SK-N-SH (cell line): ENCODE data around the gene PUM1. TPM values are rescaled to one million over a fixed set of nuclear protein-coding genes. Genes with fewer than 3 reads are reported as not detected.

Experiments used
- CTCF ChIA-PET: fragments of 300-600, 350-600 bp; formaldehyde crosslinking; extraction: SDS; loops from one replicate; lab custom pipeline; 2021; lab: Yijun Ruan, JAX
- POLR2A ChIA-PET: fragments of 350-600 bp; sonication (Branson Sonifier 250); formaldehyde crosslinking; extraction: SDS; loops from one replicate; lab custom pipeline; 2020; ENCODE audit warnings: antibody characterized with exemption, inconsistent platforms; lab: Yijun Ruan, JAX
- DNase-seq: peaks from one replicate; pipeline ENCODE4 v3.0.0; 2012
- H2AFZ ChIP-seq: fragments of 200-600 bp; sonication (generic); 2 replicates; pipeline ENCODE4 v1.8.1; 2016; ENCODE audit warnings: antibody characterized with exemption, mild to moderate bottlenecking, low read depth
- H3F3A ChIP-seq: fragments of 200-600 bp; sonication (generic); replicated peaks from 2 replicates; pipeline ENCODE3; 2016; ENCODE audit warnings: antibody characterized with exemption, mild to moderate bottlenecking; ENCODE audit not compliant: insufficient read depth
- H3K27ac ChIP-seq, 2 experiments: fragments of 200-500 bp in 1 of 2; fragments of 200-600 bp in 1 of 2; sonication (Bioruptor generic) in 1 of 2; sonication (generic), shearing (Covaris generic) in 1 of 2; 2 replicates each; pipeline versions ENCODE4 v1.5.1 to v1.6.1; 2014 to 2016; ENCODE audit warnings: low read depth in 2 of 2, inconsistent platforms in 1 of 2, low read length in 1 of 2, mild to moderate bottlenecking in 1 of 2, mixed read lengths in 1 of 2
- H3K27me3 ChIP-seq: fragments of 200-600 bp; sonication (generic), shearing (Covaris generic); 2 replicates; pipeline ENCODE4 v1.6.1; 2016; ENCODE audit warnings: mixed run types; ENCODE audit not compliant: insufficient read depth
- H3K36me3 ChIP-seq, 2 experiments: fragments of 200-500 bp in 1 of 2; fragments of 200-600 bp in 1 of 2; sonication (Bioruptor generic) in 1 of 2; sonication (generic) in 1 of 2; replicated peaks in 1 of 2; 2 replicates each; pipeline versions ENCODE3 to v1.5.1; 2014 to 2016; ENCODE audit warnings: low read length in 1 of 2, mild to moderate bottlenecking in 1 of 2; ENCODE audit not compliant: insufficient read depth in 2 of 2, control insufficient read depth in 1 of 2
- H3K4me1 ChIP-seq, 2 experiments: fragments of 200-500 bp in 1 of 2; fragments of 200-600 bp in 1 of 2; sonication (Bioruptor generic) in 1 of 2; sonication (generic), shearing (Covaris generic) in 1 of 2; 2 replicates each; pipeline versions ENCODE4 v1.5.1 to v1.6.1; 2014 to 2016; ENCODE audit warnings: low read depth in 1 of 2, low read length in 1 of 2, mixed run types in 1 of 2; ENCODE audit not compliant: insufficient read depth in 2 of 2, control insufficient read depth in 1 of 2
- H3K4me2 ChIP-seq: fragments of 200-600 bp; sonication (generic), shearing (Covaris generic); 2 replicates; pipeline ENCODE4 v1.6.1; 2017; ENCODE audit warnings: mixed run types
- H3K4me3 ChIP-seq, 2 experiments: fragments of 200-500 bp in 1 of 2; fragments of 200-600 bp in 1 of 2; sonication (Bioruptor generic) in 1 of 2; sonication (generic), shearing (Covaris generic) in 1 of 2; 2 replicates each; pipeline versions ENCODE4 v1.5.1 to v1.8.1; 2014 to 2016; ENCODE audit warnings: low read depth in 2 of 2, inconsistent platforms in 1 of 2, low read length in 1 of 2, mild to moderate bottlenecking in 1 of 2, mixed read lengths in 1 of 2, moderate library complexity in 1 of 2
- H3K79me2 ChIP-seq: fragments of 200-600 bp; sonication (generic); 2 replicates; pipeline ENCODE4 v1.8.1; 2017; ENCODE audit warnings: mild to moderate bottlenecking; ENCODE audit not compliant: insufficient read depth
- H3K9ac ChIP-seq: fragments of 200-600 bp; sonication (generic); 2 replicates; pipeline ENCODE4 v1.6.1; 2017; ENCODE audit warnings: mixed run types
- H3K9me2 ChIP-seq: fragments of 200-600 bp; sonication (generic); 2 replicates; pipeline ENCODE4 v1.6.1; 2017; ENCODE audit warnings: mixed run types
- H3K9me3 ChIP-seq: fragments of 200-600 bp; sonication (generic); 2 replicates; pipeline ENCODE4 v1.6.1; 2017; ENCODE audit warnings: mixed run types, mild to moderate bottlenecking, moderate library complexity
- H4K20me1 ChIP-seq: fragments of 200-600 bp; sonication (generic); 2 replicates; pipeline ENCODE4 v1.6.1; 2017; ENCODE audit warnings: mild to moderate bottlenecking, mixed run types; ENCODE audit not compliant: insufficient read depth
- CHD2 ChIP-seq: fragments of 150-350 bp; IDR thresholded peaks from 2 replicates; pipeline ENCODE4 v1.6.1; 2018; ENCODE audit warnings: low read length; ENCODE audit not compliant: partially characterized antibody
- CTCF ChIP-seq: fragments of 200-600 bp; sonication (generic); IDR thresholded peaks from 2 replicates; pipeline ENCODE4 v1.6.1; 2017; ENCODE audit warnings: antibody characterized with exemption, mild to moderate bottlenecking, moderate library complexity
- ELF1 ChIP-seq: IDR thresholded peaks from 2 replicates; pipeline ENCODE4 v1.4.0; 2012
- FOSL2 ChIP-seq: IDR thresholded peaks from 2 replicates; pipeline ENCODE4 v1.4.0; 2012; ENCODE audit warnings: low read depth, mild to moderate bottlenecking, moderate library complexity, borderline replicate concordance
- FOXM1 ChIP-seq: IDR thresholded peaks from 2 replicates; pipeline ENCODE4 v1.4.0; 2012; ENCODE audit warnings: low read depth, mild to moderate bottlenecking
- MEF2A ChIP-seq: IDR thresholded peaks from 2 replicates; pipeline ENCODE4 v1.4.0; 2012; ENCODE audit warnings: low read depth, borderline replicate concordance
- NFIC ChIP-seq: IDR thresholded peaks from 2 replicates; pipeline ENCODE4 v1.4.0; 2012; ENCODE audit warnings: borderline replicate concordance
- PBX3 ChIP-seq: IDR thresholded peaks from 2 replicates; pipeline ENCODE4; 2012
- POLR2AphosphoS5 ChIP-seq: IDR thresholded peaks from 2 replicates; pipeline ENCODE4 v1.6.1; 2012; ENCODE audit warnings: low read depth, low read length
- RAD21 ChIP-seq: IDR thresholded peaks from 2 replicates; pipeline ENCODE4 v1.6.1; 2012; ENCODE audit warnings: mild to moderate bottlenecking, low read length
- RXRA ChIP-seq: IDR thresholded peaks from 2 replicates; pipeline ENCODE4 v1.4.0; 2012; ENCODE audit warnings: low read depth, mild to moderate bottlenecking, borderline replicate concordance
- SIN3A ChIP-seq: IDR thresholded peaks from 2 replicates; pipeline ENCODE4 v1.6.1; 2012; ENCODE audit warnings: low read depth, mild to moderate bottlenecking, low read length, moderate library complexity, borderline replicate concordance
- TAF1 ChIP-seq: IDR thresholded peaks from 2 replicates; pipeline ENCODE4 v1.6.1; 2012; ENCODE audit warnings: low read depth, mild to moderate bottlenecking, low read length, moderate library complexity, borderline replicate concordance
- TEAD4 ChIP-seq: IDR thresholded peaks from 2 replicates; pipeline ENCODE4 v1.4.0; 2012; ENCODE audit warnings: mild to moderate bottlenecking, borderline replicate concordance; ENCODE audit not compliant: insufficient read depth
- USF1 ChIP-seq: IDR thresholded peaks from 2 replicates; pipeline ENCODE4 v1.4.0; 2012; ENCODE audit warnings: low read depth, borderline replicate concordance
- WGBS: methylation state at CpG from one replicate; pipeline ENCODE4 v1.1.6; 2017; ENCODE audit warnings: low lambda C conversion rate; 5-methylcytosine and 5-hydroxymethylcytosine counted together
- polyA plus RNA-seq, 3 experiments: library from polyadenylated mRNA; depleted of rRNA; stranded (reverse); fragments of >200 nt; gene quantifications; 2 replicates each; pipeline ENCODE4 v1.2.3, GENCODE V29; 2012

The PUM1 gene
- polyA plus RNA-seq, 1 of the 3 experiments (the other 2 are of a cell fraction), result 66.7 TPM

- Histone ChIP-seq H3K27me3 (no peaks in the 10 kb centered on the region), H4K20me1 (peaks cover 84% of the 10 kb centered on the region), H3K9me3 (no peaks in the 10 kb centered on the region)
- DNase-seq, result no peak
- TF ChIP-seq SIN3A, result no peak
- no peak for TF ChIP-seq FOXM1
- no peak for TF ChIP-seq TAF1
- TF ChIP-seq ELF1, result no peak
- TF ChIP-seq FOSL2, result no peak
- no peak for TF ChIP-seq RAD21
- no peak for TF ChIP-seq NFIC
- no peak for TF ChIP-seq TEAD4
- no peak for TF ChIP-seq MEF2A
- no peak for TF ChIP-seq RXRA
- no peak for TF ChIP-seq POLR2AphosphoS5
- TF ChIP-seq, all 33 proteins: peak for 0
- no peak overlapping the region for H3K4me2 ChIP-seq
- no peak overlapping the region for H3K4me3 ChIP-seq
- H3K4me1 ChIP-seq, result peaks cover 0 to 3% of the 10 kb centered on the region in 2 experiments; a peak in 3 of 4 replicates
- WGBS, result 95% methylated on average over 9 of the region's 9 CpGs
- H3K36me3 ChIP-seq, result peaks cover 52 to 66% of the 10 kb centered on the region in 2 experiments
- H3K9me2 ChIP-seq, result no peaks in the 10 kb centered on the region
- no peak overlapping the region for H3K9ac ChIP-seq
- H2AFZ ChIP-seq, result no peak overlapping the region
- H3F3A ChIP-seq, result no peaks in the 10 kb centered on the region
- ChIA-PET CTCF (interaction anchor here (1.3 to 1.5 kb wide), 2 partner anchors 12 to 64 kb away, joined by 3 to 4 read pairs; no protein-coding TSS in a partner anchor), POLR2A (no interaction called here)
- H3K79me2 ChIP-seq, result peaks cover 98% of the 10 kb centered on the region
- no peak overlapping the region for H3K27ac ChIP-seq
These were observed 68.0 kb downstream of the PUM1 start for GRCh38 chr1:30997463-30998057.

- DNase-seq, result no peak
- peaks cover 99% of the 10 kb centered on the region for H3K79me2 ChIP-seq
- POLR2A ChIA-PET, result no interaction called here
- WGBS, result 71% methylated on average over 3 of the region's 3 CpGs
- peaks cover 87% of the 10 kb centered on the region for H4K20me1 ChIP-seq
- no peak overlapping the region for H3K9ac ChIP-seq
- no peak overlapping the region for H3K4me2 ChIP-seq
- H3K27me3 ChIP-seq, result no peaks in the 10 kb centered on the region
- no peaks in the 10 kb centered on the region for H3K9me2 ChIP-seq
- H2AFZ ChIP-seq, result no peak overlapping the region
- no peak for TF ChIP-seq TEAD4
- TF ChIP-seq FOXM1, result no peak
- TF ChIP-seq TAF1, result no peak
- no peak for TF ChIP-seq FOSL2
- no peak for TF ChIP-seq USF1
- TF ChIP-seq CHD2, result no peak
- no peak for TF ChIP-seq CTCF
- no peak for TF ChIP-seq SIN3A
- no peak for TF ChIP-seq PBX3
- H3K9me3 ChIP-seq, result no peaks in the 10 kb centered on the region
- H3K4me3 ChIP-seq, result no peak overlapping the region
- CTCF ChIA-PET, result interaction anchor here (2.7 kb wide), 1 partner anchor 14 kb away, joined by 6 read pairs; no protein-coding TSS in a partner anchor
- peaks cover 55 to 77% of the 10 kb centered on the region in 2 experiments for H3K36me3 ChIP-seq
- H3K27ac ChIP-seq, result no peak overlapping the region
- no peaks in the 10 kb centered on the region for H3F3A ChIP-seq
- H3K4me1 ChIP-seq, result peaks cover 6 to 7% of the 10 kb centered on the region in 2 experiments; a peak in 3 of 4 replicates
These were observed 69.4 kb downstream of the PUM1 start for GRCh38 chr1:30995990-30996612.
